B cell (primary cell): Measurements from ENCODE around the gene ABHD13. TPM values are rescaled to one million over a fixed set of nuclear protein-coding genes. Genes with fewer than 3 reads are reported as not detected.

ENCODE experiments used
- ATAC-seq: fragments of 200-7000 bp; cut with Tn5 transposase; one replicate; pipeline ENCODE4 v1.10.0; 2021; ENCODE audit warnings: low read depth, mild to moderate bottlenecking, moderate number of reproducible peaks, moderate library complexity
- CTCF ChIA-PET: fragments of 350-600 bp; sonication (Branson Sonifier 250); formaldehyde crosslinking; loops from one replicate; lab custom pipeline; 2021; ENCODE audit warnings: antibody characterized with exemption, inconsistent platforms; lab: Charles Lee
- POLR2A ChIA-PET: fragments of 350-600 bp; sonication (Branson Sonifier 250); formaldehyde crosslinking; loops from one replicate; lab custom pipeline; 2021; ENCODE audit warnings: antibody characterized with exemption; lab: Charles Lee
- DNase-seq: peaks from one replicate; pipeline ENCODE4 v3.0.0; 2013
- H2AFZ ChIP-seq: 2 replicates; pipeline ENCODE4 v1.6.1; 2012; ENCODE audit warnings: mild to moderate bottlenecking, low read depth, low read length; ENCODE audit not compliant: insufficient read depth, poor library complexity, severe bottlenecking
- H3K27ac ChIP-seq, 2 donors: 1 replicate in 1 of 2; 2 replicates in 1 of 2; pipeline ENCODE4 v1.5.1; 2012 to 2013; ENCODE audit warnings: low read length in 2 of 2, mild to moderate bottlenecking in 2 of 2, moderate library complexity in 1 of 2
- H3K27me3 ChIP-seq, 4 experiments: fragments of 200-600 bp in 1 of 4; sonication (generic) in 1 of 4; replicated peaks in 1 of 4; 1 replicate in 2 of 4; 2 replicates in 2 of 4; pipeline versions ENCODE4 v1.6.1 to v1.7.0; 2013 to 2016; ENCODE audit warnings: low read length in 3 of 4, mild to moderate bottlenecking in 2 of 4, mixed read lengths in 1 of 4, moderate library complexity in 1 of 4; ENCODE audit not compliant: insufficient read depth in 4 of 4, control insufficient read depth in 3 of 4; ENCODE audit errors: control extremely low read depth in 1 of 4
- H3K36me3 ChIP-seq, 2 experiments: replicated peaks in 1 of 2; 1 replicate in 1 of 2; 2 replicates in 1 of 2; pipeline versions ENCODE4 v1.6.1 to v1.7.1; 2013; ENCODE audit warnings: low read length in 1 of 2; ENCODE audit not compliant: insufficient read depth in 2 of 2, control insufficient read depth in 1 of 2; ENCODE audit errors: control extremely low read depth in 1 of 2, extremely low read depth in 1 of 2
- H3K4me1 ChIP-seq, 2 donors: fragments of 200-600 bp in 1 of 2; sonication (generic) in 1 of 2; 1 replicate in 1 of 2; 2 replicates in 1 of 2; pipeline versions ENCODE4 v1.5.1 to v1.6.1; 2013 to 2017; ENCODE audit warnings: low read length in 2 of 2; ENCODE audit not compliant: control insufficient read depth in 2 of 2, insufficient read depth in 2 of 2
- H3K4me2 ChIP-seq: replicated peaks from 2 replicates; pipeline ENCODE3; 2012; ENCODE audit warnings: mild to moderate bottlenecking, low read depth, low read length; ENCODE audit not compliant: poor library complexity, severe bottlenecking
- H3K4me3 ChIP-seq, 5 experiments: fragments of 200-600 bp in 1 of 5; sonication (generic) in 1 of 5; 1 replicate in 3 of 5; 2 replicates in 2 of 5; pipeline versions ENCODE4 v1.5.1 to v1.7.0; 2011 to 2016; ENCODE audit warnings: low read length in 4 of 5, mild to moderate bottlenecking in 4 of 5, low read depth in 2 of 5, control low read depth in 1 of 5, moderate library complexity in 1 of 5; ENCODE audit not compliant: insufficient read depth in 1 of 5; ENCODE audit errors: control extremely low read depth in 1 of 5, extremely low read depth in 1 of 5
- H3K79me2 ChIP-seq: fragments of 200-600 bp; sonication (generic); one replicate; pipeline ENCODE4 v1.6.0; 2016; ENCODE audit warnings: low read length; ENCODE audit not compliant: control insufficient read depth, insufficient read depth
- H3K9ac ChIP-seq: fragments of 200-600 bp; sonication (generic); 2 replicates; pipeline ENCODE4 v1.6.1; 2017; ENCODE audit warnings: mild to moderate bottlenecking, low read length, moderate library complexity
- H3K9me3 ChIP-seq, 3 donors: one replicate each; pipeline versions ENCODE4 v1.6.1 to v1.7.1; 2013; ENCODE audit warnings: low read length in 2 of 3; ENCODE audit not compliant: control insufficient read depth in 2 of 3, insufficient read depth in 1 of 3; ENCODE audit errors: control extremely low read depth in 1 of 3
- H4K20me1 ChIP-seq: 2 replicates; pipeline ENCODE4 v1.6.0; 2012; ENCODE audit warnings: mild to moderate bottlenecking, low read length; ENCODE audit not compliant: insufficient read depth, control insufficient read depth, poor library complexity, severe bottlenecking
- H3K27ac Mint-ChIP-seq: one replicate; pipeline ENCODE4 v1.8.0; 2021; ENCODE audit warnings: mixed read lengths
- H3K27me3 Mint-ChIP-seq: one replicate; pipeline ENCODE4 v1.8.0; 2021; ENCODE audit warnings: mixed read lengths
- H3K4me1 Mint-ChIP-seq: one replicate; pipeline ENCODE4 v1.8.0; 2021; ENCODE audit warnings: mixed read lengths
- H3K4me3 Mint-ChIP-seq: one replicate; pipeline ENCODE4 v1.8.0; 2021; ENCODE audit warnings: mixed read lengths
- H3K9me3 Mint-ChIP-seq: one replicate; pipeline ENCODE4 v1.8.0; 2022; ENCODE audit warnings: mixed read lengths; ENCODE audit not compliant: insufficient read depth
- CTCF ChIP-seq: fragments of 200-600 bp; IDR thresholded peaks from one replicate; pipeline ENCODE4 v1.8.0; 2022; ENCODE audit warnings: antibody characterized with exemption, mild to moderate bottlenecking
- EZH2 ChIP-seq: IDR thresholded peaks from 2 replicates; pipeline ENCODE4 v1.6.1; 2012; ENCODE audit warnings: borderline replicate concordance, low read depth, mild to moderate bottlenecking, moderate library complexity, low read length; ENCODE audit not compliant: insufficient read depth, poor library complexity, severe bottlenecking
- WGBS: methylation state at CpG from one replicate; pipeline ENCODE4 v1.1.5; 2013; ENCODE audit warnings: missing lambda C conversion rate; ENCODE audit not compliant: insufficient coverage; 5-methylcytosine and 5-hydroxymethylcytosine counted together
- intact Hi-C: fragments of 100-400 bp; cut with micrococcal nuclease; formaldehyde crosslinking; loops from one replicate; pipeline ENCODE4 v1.10.0; 2022
- polyA plus RNA-seq: library from polyadenylated mRNA; depleted of rRNA; stranded (reverse); fragments of >200 nt; gene quantifications from 2 replicates; pipeline ENCODE4 v1.2.3, GENCODE V29; 2012
- total RNA-seq, 2 donors: library from RNA; stranded (reverse); fragments of 120-200 nt in 1 of 2; gene quantifications; 1 replicate in 1 of 2; 2 replicates in 1 of 2; pipeline versions ENCODE4 v1.2.3 to v1.2.4, GENCODE V29; 2013 to 2022

Gene ABHD13
- total and polyA plus RNA-seq, 2 donors (not counting 1 experiment from before 2014, with no cell fraction given), result 6.2 to 14.6 TPM

DNA sequence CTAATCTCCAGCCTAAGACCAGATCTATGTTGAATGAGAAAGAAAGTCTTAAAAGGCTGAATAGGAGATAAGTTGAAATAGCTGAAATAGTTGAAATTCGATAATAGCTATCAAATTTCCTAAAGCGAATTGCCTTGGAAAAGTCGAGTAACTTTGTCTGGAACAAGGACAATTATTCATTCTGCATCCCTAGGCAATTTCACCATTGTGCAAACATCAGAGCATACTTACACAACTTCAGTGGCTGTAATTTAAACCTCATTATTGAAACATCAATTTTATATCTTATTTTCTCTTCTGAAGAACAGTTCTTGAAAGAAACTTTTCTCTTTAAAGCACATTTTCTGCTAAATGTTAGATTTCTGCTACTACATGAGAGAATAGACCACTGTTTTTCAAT, 64.9 kb downstream of the ABHD13 start:
- Mint-ChIP-seq H3K27me3 (no peaks in the 10 kb centered on the region), H3K4me1 (no peaks in the 10 kb centered on the region), H3K27ac (no peak overlapping the region), H3K9me3 (no peaks in the 10 kb centered on the region), H3K4me3 (no peak overlapping the region)
- Histone ChIP-seq H3K9ac (no peak overlapping the region), H3K4me1 (no peaks in the 10 kb centered on the region), H3K36me3 (peaks cover 0 to 1% of the 10 kb centered on the region in 2 experiments), H4K20me1 (no peaks in the 10 kb centered on the region), H3K79me2 (no peaks in the 10 kb centered on the region), H2AFZ (no peak overlapping the region), H3K4me2 (no peak overlapping the region), H3K27ac (no peak overlapping the region), H3K27me3 (no peaks in the 10 kb centered on the region), H3K9me3 (no peaks in the 10 kb centered on the region), H3K4me3 (no peak overlapping the region)
- WGBS, result 89% methylated on average over 2 of the region's 3 CpGs
- intact Hi-C loops, result no loop called here
- DNase-seq (no peak), ATAC-seq (no peak)
- no peak for TF ChIP-seq EZH2
- TF ChIP-seq CTCF, result no peak
- CTCF ChIA-PET, result no interaction called here
- POLR2A ChIA-PET, result no interaction called here

Other genes starting within 250 kb of the ABHD13 start
- gene LIG4, start 2.9 kb upstream of the ABHD13 start, total RNA-seq, result 22.3 and 23.5 TPM in 2 replicates
- 6.6 and 12.9 TPM in 2 replicates for gene LIG4, start 2.9 kb upstream of the ABHD13 start, polyA plus RNA-seq
- gene TNFSF13B, start 51.3 kb downstream of the ABHD13 start, total RNA-seq, result 4.5 and 4.7 TPM in 2 replicates
- 1.7 and 2.0 TPM in 2 replicates for gene TNFSF13B, start 51.3 kb downstream of the ABHD13 start, polyA plus RNA-seq